K562 (cell line): ENCODE results near the gene FAM199X. TPM values are rescaled to one million over a fixed set of nuclear protein-coding genes. Genes with fewer than 3 reads are reported as not detected.

ENCODE experiments used
- BRCA1 ChIP-seq, 2 experiments: fragments of 450-650 bp in 1 of 2; sonication (generic) in 1 of 2; formaldehyde crosslinking in 1 of 2; IDR thresholded peaks; 2 replicates each; pipeline versions ENCODE4 v1.5.0 to v1.6.1; 2017 to 2020; ENCODE audit warnings: mild to moderate bottlenecking in 1 of 2, missing genetic modification reagents in 1 of 2
- CBFB ChIP-seq: sonication (generic); formaldehyde crosslinking; IDR thresholded peaks from 2 replicates; pipeline ENCODE4 v1.4.0; 2020; ENCODE audit warnings: mild to moderate bottlenecking, missing genetic modification reagents
- CBX1 ChIP-seq: sonication (generic); IDR thresholded peaks from 2 replicates; pipeline ENCODE4 v1.6.1; 2016; ENCODE audit warnings: antibody characterized with exemption, low read depth, mild to moderate bottlenecking
- DPF2 ChIP-seq: fragments of 450-650 bp; IDR thresholded peaks from 2 replicates; pipeline ENCODE4 v1.6.1; 2016
- GTF2A2 ChIP-seq: IDR thresholded peaks from 2 replicates; pipeline ENCODE4 v1.6.1; 2016; ENCODE audit warnings: mild to moderate bottlenecking, missing genetic modification characterization, missing compliant biosample characterization
- IFI16 ChIP-seq: fragments of 250-450 bp; sonication (Bioruptor Pico); IDR thresholded peaks from 2 replicates; pipeline ENCODE4 v2.1.2; 2022; ENCODE audit warnings: mild to moderate bottlenecking, inconsistent platforms
- JUNB ChIP-seq: fragments of 450-650 bp; formaldehyde crosslinking; conservative IDR thresholded peaks from 2 replicates; pipeline ENCODE4 v1.4.0; 2020; ENCODE audit warnings: mild to moderate bottlenecking
- KDM4B ChIP-seq, 2 experiments: fragments of 450-650 bp in 1 of 2; sonication (generic) in 1 of 2; IDR thresholded peaks; 2 replicates each; pipeline ENCODE4 v1.6.1; 2016 to 2017; ENCODE audit warnings: borderline replicate concordance in 2 of 2, antibody characterized with exemption in 1 of 2, low read depth in 1 of 2, mild to moderate bottlenecking in 1 of 2
- KLF1 ChIP-seq: fragments of 450-650 bp; IDR thresholded peaks from 2 replicates; pipeline ENCODE4 v1.6.1; 2016; ENCODE audit warnings: missing genetic modification characterization, missing compliant biosample characterization
- MCM2 ChIP-seq: fragments of 450-650 bp; IDR thresholded peaks from 2 replicates; pipeline ENCODE4 v1.6.1; 2017; ENCODE audit warnings: low read depth, mild to moderate bottlenecking
- MCM7 ChIP-seq, 2 experiments: fragments of 450-650 bp; IDR thresholded peaks; 2 replicates each; pipeline ENCODE4 v1.6.1; 2016 to 2018
- MYC ChIP-seq, 2 experiments: fragments of 250-450 bp in 1 of 2; sonication (Bioruptor Pico) in 1 of 2; IDR thresholded peaks; 2 replicates each; pipeline versions ENCODE4 v1.5.1 to v1.6.1; 2012 to 2021; ENCODE audit warnings: low read depth in 2 of 2, borderline replicate concordance in 1 of 2, improper control_type of control experiment in 1 of 2, low read length in 1 of 2, mild to moderate bottlenecking in 1 of 2, moderate library complexity in 1 of 2
- NONO ChIP-seq, 2 experiments: fragments of 200-400 bp in 1 of 2; fragments of 450-650 bp in 1 of 2; formaldehyde crosslinking in 1 of 2; IDR thresholded peaks; 2 replicates each; pipeline ENCODE4 v1.6.1; 2017; ENCODE audit warnings: low read depth in 2 of 2, mild to moderate bottlenecking in 2 of 2, moderate library complexity in 2 of 2, low read length in 1 of 2
- PCBP2 ChIP-seq: fragments of 200-400 bp; formaldehyde crosslinking; IDR thresholded peaks from 2 replicates; pipeline ENCODE4 v1.6.1; 2018; ENCODE audit warnings: low read length, low read depth, mild to moderate bottlenecking, moderate library complexity; ENCODE audit not compliant: poor library complexity, severe bottlenecking
- POLR2AphosphoS5 ChIP-seq: IDR thresholded peaks from 2 replicates; pipeline ENCODE4 v1.6.1; 2011; ENCODE audit warnings: mild to moderate bottlenecking, low read depth, low read length, moderate library complexity; ENCODE audit not compliant: control insufficient read depth, insufficient read depth
- RBM14 ChIP-seq: fragments of 200-400 bp; formaldehyde crosslinking; IDR thresholded peaks from 2 replicates; pipeline ENCODE4 v1.6.1; 2018; ENCODE audit warnings: low read depth, mild to moderate bottlenecking, low read length, moderate library complexity, borderline replicate concordance; ENCODE audit not compliant: insufficient read depth
- RBM15 ChIP-seq: fragments of 200-400 bp; formaldehyde crosslinking; IDR thresholded peaks from 2 replicates; pipeline ENCODE4 v1.6.1; 2018; ENCODE audit warnings: mild to moderate bottlenecking, low read length, moderate library complexity; ENCODE audit not compliant: insufficient read depth
- SIX5 ChIP-seq, 2 experiments: IDR thresholded peaks; 2 replicates each; pipeline ENCODE4 v1.6.1; 2011; ENCODE audit warnings: low read length in 2 of 2, borderline replicate concordance in 1 of 2, low read depth in 1 of 2, mild to moderate bottlenecking in 1 of 2, moderate library complexity in 1 of 2; ENCODE audit not compliant: insufficient read depth in 1 of 2
- STAT5A ChIP-seq: IDR thresholded peaks from 2 replicates; pipeline ENCODE4 v1.6.1; 2012; ENCODE audit warnings: low read length, inconsistent platforms, borderline replicate concordance
- ZNF175 ChIP-seq: fragments of 200-800 bp; sonication (Bioruptor generic); IDR thresholded peaks from 2 replicates; pipeline ENCODE4 v1.6.1; 2016; ENCODE audit warnings: low read depth, mild to moderate bottlenecking, missing genetic modification characterization, missing compliant biosample characterization
- ZSCAN29 ChIP-seq: fragments of 450-650 bp; IDR thresholded peaks from 2 replicates; pipeline ENCODE4 v1.6.1; 2017
- polyA plus RNA-seq, 8 experiments: library from polyadenylated mRNA; depleted of rRNA in 4 of 8; stranded (reverse) in 5 of 8; unstranded in 3 of 8; fragments of >200 nt; fragmentation: Nextera tagmentation in 2 of 8; fragmentation: Illumina TruSeq in 1 of 8; extraction: Ambion mirVana in 2 of 8; extraction: Trizol in 1 of 8; gene quantifications; 2 replicates each; pipeline versions ENCODE4 v1.2.1 to v1.2.3, GENCODE V29; 2011 to 2014; ENCODE audit warnings: inconsistent platforms in 1 of 8, missing spikeins in 1 of 8
- total RNA-seq, 7 experiments: library from RNA; depleted of rRNA in 6 of 7; stranded (reverse); fragments of >200 nt in 6 of 7; fragmentation: Illumina TruSeq in 2 of 7; extraction: Trizol in 2 of 7; gene quantifications; 2 replicates each; pipeline versions ENCODE4 v1.2.1 to v1.2.3, GENCODE V29; 2011 to 2021; ENCODE audit warnings: low replicate concordance in 1 of 7
- TF ChIP-seq, protein P1 (sequence below): fragments of 200-800 bp; sonication (Bioruptor generic); IDR thresholded peaks from 2 replicates; pipeline ENCODE4 v1.6.1; 2017; ENCODE audit warnings: missing genetic modification characterization, missing compliant biosample characterization
- TF ChIP-seq, protein P2 (sequence below): fragments of 250-450 bp; sonication (Bioruptor Pico); IDR thresholded peaks from 2 replicates; pipeline ENCODE4 v1.4.0; 2020; ENCODE audit warnings: borderline replicate concordance

Gene FAM199X
- total and polyA plus RNA-seq, 9 of the 15 experiments (the other 6 are each of a cell fraction or from before 2014, with no cell fraction given), result 4.6 to 22.2 (median 13.7) TPM

DNA sequence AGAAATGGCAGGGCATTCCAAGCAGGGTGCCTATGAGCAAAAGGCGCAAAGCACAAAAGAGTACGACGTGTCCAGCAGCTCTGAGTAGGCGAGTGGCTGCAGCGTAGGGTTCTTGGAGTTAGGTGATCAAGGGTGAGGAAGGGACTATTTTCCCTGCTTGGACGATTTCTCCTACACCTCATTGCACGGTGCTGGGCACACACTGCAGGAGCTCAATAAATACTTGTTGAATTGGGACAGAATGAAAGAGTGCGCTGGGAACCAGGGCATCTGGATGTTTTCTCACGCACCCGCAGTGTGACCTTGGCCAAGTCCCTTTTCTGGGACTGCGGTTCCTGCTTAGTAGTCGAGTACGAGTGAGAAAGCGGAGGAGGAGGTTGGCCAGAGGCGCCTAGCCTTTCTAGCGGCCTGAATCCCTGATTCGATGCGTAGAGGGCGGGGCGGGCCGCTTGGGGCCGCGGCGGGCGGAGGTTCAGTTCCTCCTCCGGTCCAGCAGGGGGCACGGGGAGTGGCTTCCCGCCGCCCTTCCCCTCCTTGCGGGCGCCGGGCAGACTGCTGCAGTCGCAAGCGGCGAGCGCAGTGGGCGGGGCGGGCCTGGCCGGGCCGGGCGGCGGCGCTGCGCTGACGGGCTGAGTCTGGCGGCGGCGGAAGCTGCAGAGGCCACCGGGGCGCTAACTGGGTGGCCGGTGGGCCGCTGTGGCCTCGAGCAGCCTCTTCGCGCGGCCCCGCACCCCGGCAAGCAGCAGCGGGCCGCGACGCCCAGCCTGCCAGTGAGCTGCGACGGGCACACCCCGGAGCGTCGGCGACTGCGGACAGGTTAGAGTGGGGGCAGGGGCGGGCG is at the start of gene FAM199X (continued):
- TF ChIP-seq RBM14 (no peak), KDM4B (IDR thresholded peaks at IDR 0.05; ENCODE audit: borderline replicate concordance in 2 of 2, low read depth in 1 of 2) (no peak), CBFB (CRISPR knock-in tag) (no peak), PCBP2 (no peak), KLF1 (tag) (no peak), MCM2 (no peak), CBX1 (no peak), ZSCAN29 (no peak), DPF2 (no peak; the same call in none of the 2 replicates), RBM15 (no peak), JUNB (no peak), MYC (IDR thresholded peaks at IDR 0.05; ENCODE audit: low read depth, low read length) (peak; percentile 54; the same call in 1 of the 2 replicates), MYC (CRISPR knock-in tag; IDR thresholded peaks at IDR 0.05; ENCODE audit: borderline replicate concordance, low read depth) (0 out of 2 replicates have a peak, but pooled peaks have one; percentile 14), ZNF175 (CRISPR knock-in tag) (no peak), SIX5 (IDR thresholded peaks at IDR 0.05; ENCODE audit: borderline replicate concordance in 1 of 2, insufficient read depth in 1 of 2, low read depth in 1 of 2, low read length in 2 of 2) (no peak), NONO (IDR thresholded peaks at IDR 0.05; ENCODE audit: low read depth in 2 of 2, low read length in 1 of 2) (peak in 1 of 2 experiments; percentile 54; a peak in 3 of 4 replicates), IFI16 (CRISPR knock-in tag) (no peak), MCM7 (IDR thresholded peaks at IDR 0.05) (no peak), STAT5A (no peak; the same call in 1 of the 2 replicates), GTF2A2 (tag) (no peak), POLR2AphosphoS5 (peak; percentile 58; the same call in 1 of the 2 replicates), BRCA1 (IDR thresholded peaks at IDR 0.05) (no peak), BRCA1 (CRISPR knock-in tag; IDR thresholded peaks at IDR 0.05) (no peak)
- TF ChIP-seq, protein P1, sequence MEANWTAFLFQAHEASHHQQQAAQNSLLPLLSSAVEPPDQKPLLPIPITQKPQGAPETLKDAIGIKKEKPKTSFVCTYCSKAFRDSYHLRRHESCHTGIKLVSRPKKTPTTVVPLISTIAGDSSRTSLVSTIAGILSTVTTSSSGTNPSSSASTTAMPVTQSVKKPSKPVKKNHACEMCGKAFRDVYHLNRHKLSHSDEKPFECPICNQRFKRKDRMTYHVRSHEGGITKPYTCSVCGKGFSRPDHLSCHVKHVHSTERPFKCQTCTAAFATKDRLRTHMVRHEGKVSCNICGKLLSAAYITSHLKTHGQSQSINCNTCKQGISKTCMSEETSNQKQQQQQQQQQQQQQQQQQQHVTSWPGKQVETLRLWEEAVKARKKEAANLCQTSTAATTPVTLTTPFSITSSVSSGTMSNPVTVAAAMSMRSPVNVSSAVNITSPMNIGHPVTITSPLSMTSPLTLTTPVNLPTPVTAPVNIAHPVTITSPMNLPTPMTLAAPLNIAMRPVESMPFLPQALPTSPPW (CRISPR knock-in tag), result peak; percentile 86
- TF ChIP-seq, protein P2, sequence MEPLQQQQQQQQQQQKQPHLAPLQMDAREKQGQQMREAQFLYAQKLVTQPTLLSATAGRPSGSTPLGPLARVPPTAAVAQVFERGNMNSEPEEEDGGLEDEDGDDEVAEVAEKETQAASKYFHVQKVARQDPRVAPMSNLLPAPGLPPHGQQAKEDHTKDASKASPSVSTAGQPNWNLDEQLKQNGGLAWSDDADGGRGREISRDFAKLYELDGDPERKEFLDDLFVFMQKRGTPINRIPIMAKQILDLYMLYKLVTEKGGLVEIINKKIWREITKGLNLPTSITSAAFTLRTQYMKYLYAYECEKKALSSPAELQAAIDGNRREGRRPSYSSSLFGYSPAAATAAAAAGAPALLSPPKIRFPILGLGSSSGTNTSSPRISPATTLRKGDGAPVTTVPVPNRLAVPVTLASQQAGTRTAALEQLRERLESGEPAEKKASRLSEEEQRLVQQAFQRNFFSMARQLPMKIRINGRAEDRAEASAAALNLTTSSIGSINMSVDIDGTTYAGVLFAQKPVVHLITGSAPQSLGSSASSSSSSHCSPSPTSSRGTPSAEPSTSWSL (CRISPR knock-in tag), result no peak
